T-helper 1 cell treated with Interleukin-12 subunit alpha and Interleukin-12 subunit beta and Interleukin-4 antibody, amounts not matched to agents 30 ng/mL and 1 ng/mL, for 36 hours (primary cell): ENCODE results near the gene CKS2. TPM values are rescaled to one million over a fixed set of nuclear protein-coding genes. Genes with fewer than 3 reads are reported as not detected.
"Not testable (repeated sequence)": the region's sequence is repeated elsewhere in the genome, so short reads cannot be mapped to it uniquely, and the experiment has no call there.

ENCODE experiments used
- intact Hi-C: fragments of 100-400 bp; cut with micrococcal nuclease; formaldehyde crosslinking; loops from one replicate; pipeline ENCODE4 v1.15.1; 2024
- total RNA-seq: library from RNA; stranded (reverse); gene quantifications from 2 replicates; pipeline ENCODE4 v1.2.3, GENCODE V29; 2022

The CKS2 gene
- total RNA-seq, 1 donor from 2014 or later, result 112 TPM

DNA sequence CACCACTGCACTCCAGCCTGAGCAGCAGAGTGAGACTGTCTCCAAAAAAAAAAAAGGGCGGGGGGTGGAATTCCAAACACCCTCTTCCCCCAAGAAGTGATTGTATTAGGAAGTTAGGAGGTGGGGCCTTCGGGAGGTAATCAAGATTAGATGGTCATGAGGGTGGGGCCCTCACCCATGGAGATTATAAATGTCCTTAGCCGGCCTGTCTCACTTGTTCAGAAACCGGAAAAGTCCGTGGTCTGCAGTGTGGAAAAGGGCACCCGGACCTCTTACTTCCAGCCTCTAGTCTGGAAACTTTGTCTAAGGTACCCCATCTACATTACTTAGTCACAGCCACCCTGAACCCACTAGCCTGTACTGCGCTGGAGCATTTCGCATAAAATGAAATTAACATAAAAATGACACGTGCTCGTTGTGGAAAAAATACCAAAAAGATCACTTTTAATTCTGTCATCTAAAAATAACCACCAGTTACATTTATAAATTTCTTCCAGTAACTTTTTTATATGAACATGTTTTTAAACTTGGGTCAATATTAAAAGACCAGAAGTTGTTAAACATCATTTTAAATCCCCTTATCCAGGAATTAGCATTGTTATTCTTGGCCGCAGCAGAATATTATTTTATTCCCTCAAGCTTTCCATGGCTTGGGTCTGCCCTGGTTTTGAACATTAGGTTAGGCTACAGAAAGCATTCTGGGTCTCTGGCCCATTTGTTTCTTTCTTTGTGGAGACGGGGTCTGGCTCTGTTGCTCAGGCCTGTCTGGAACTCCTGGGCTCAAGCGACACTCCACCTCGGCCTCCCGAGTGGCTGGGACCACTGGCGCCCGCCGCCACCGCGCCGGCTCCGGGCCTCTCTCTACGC, 1.2 kb upstream of the CKS2 start:
- intact Hi-C loops, result loop anchor here (1.0 to 10.0 kb wide), 7 partner anchors 8 to 1338 kb away; partner anchors contain the start of genes CDK20, GADD45G, SECISBP2 and SPIN1

DNA sequence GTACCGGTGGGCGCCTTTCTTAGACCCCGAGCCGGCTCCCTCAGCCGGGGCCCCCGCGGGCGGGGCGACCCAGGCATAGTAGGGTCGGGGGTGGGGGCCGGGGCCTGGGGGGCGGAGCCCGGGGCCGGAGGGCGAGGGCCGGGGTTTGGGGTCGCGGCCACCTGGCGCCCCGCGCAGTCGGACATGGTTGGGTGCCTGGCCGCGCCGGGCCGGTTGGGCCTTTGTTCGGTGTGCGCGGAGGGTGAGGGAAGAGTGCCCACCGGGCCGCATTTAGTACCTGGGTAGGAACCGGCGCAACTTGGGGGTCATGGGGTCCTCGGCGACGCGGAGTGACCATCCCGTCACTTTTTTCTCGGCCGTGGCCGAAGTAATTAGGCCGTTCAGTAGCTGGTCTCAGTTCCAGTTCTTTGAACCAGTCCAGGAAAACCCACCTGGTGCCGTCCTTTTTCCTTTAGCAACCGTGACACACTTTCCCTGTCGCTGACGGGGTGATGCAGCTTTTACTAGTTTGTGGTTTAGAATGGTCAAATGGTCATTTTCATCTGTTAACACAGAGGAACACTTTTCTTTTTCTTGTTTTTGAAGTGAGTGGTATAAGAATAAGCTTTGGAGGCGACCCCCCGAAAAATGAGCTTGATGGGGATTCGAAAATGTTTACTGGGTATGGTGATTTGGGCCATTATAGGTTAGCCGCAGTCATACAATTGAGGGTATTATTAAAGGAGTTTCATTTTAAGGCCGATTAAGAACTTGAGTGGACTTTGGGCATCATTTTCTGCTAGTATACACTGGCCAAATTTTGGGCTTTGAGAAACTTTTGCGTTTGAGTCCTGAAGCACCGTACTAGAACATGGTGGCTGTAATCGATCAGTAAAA, 589 bp downstream of the CKS2 start:
- intact Hi-C loops, result loop anchor here (2.0 to 10.0 kb wide), 5 partner anchors 293 to 1339 kb away; partner anchors contain the start of genes CDK20, GADD45G and SPIN1

DNA sequence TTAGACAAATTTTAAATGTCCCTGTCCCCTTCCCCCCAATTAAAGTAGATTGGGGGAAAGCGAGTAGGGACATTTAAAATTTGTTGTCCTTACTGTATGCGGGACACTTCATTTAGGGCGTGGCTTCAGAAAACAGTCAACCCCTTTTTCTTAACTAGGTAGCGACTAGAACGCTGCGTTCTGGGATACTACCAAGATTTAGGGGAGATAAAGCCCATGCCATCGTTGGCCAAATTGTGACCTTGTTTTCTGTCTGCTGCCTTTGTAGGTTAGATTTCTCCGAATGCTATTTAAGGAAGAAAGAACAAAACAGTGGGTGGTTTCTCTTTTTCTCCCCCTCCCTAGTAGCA, 1.2 kb downstream of the CKS2 start:
- intact Hi-C loops, result loop anchor here (5.0 to 10.0 kb wide), 4 partner anchors 793 to 1340 kb away; partner anchors contain the start of genes CDK20 and SPIN1

GRCh38 chr9:89313842-89314241, 2.8 kb downstream of the CKS2 start:
- intact Hi-C loops, result loop anchor here (5.0 to 10.0 kb wide), 4 partner anchors 791 to 1342 kb away; partner anchors contain the start of genes CDK20 and SPIN1

GRCh38 chr9:89314955-89315354, 4.0 kb downstream of the CKS2 start:
- intact Hi-C loops, result loop anchor here (5.0 to 10.0 kb wide), 5 partner anchors 342 to 1343 kb away; partner anchors contain the start of genes CDK20 and SPIN1

DNA sequence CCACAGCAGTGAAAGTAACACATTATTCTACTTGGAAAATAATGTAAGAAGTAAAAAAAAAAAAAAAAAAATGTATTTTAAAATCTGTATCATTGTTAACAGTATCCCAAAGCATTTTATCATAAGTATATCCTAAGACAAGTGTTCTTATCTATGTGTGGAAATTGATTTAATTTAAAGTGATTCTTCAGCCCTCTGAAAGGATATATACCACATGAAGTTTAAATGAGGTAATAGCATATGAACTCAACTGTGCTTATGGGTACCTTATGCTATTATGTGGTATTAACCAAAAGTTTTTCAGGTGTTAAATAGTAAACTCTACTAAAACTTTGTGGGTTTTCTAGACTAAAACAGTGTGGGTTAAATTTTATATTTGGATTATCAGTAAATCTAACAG, 4.5 kb downstream of the CKS2 start:
- intact Hi-C loops, result loop anchor here (5.0 to 10.0 kb wide), 3 partner anchors 342 to 1011 kb away; no protein-coding TSS in a partner anchor

GRCh38 chr9:89317282-89317681, 6.3 kb downstream of the CKS2 start:
- intact Hi-C loops, result loop anchor here (5.0 to 10.0 kb wide), 3 partner anchors 340 to 1012 kb away; no protein-coding TSS in a partner anchor

DNA sequence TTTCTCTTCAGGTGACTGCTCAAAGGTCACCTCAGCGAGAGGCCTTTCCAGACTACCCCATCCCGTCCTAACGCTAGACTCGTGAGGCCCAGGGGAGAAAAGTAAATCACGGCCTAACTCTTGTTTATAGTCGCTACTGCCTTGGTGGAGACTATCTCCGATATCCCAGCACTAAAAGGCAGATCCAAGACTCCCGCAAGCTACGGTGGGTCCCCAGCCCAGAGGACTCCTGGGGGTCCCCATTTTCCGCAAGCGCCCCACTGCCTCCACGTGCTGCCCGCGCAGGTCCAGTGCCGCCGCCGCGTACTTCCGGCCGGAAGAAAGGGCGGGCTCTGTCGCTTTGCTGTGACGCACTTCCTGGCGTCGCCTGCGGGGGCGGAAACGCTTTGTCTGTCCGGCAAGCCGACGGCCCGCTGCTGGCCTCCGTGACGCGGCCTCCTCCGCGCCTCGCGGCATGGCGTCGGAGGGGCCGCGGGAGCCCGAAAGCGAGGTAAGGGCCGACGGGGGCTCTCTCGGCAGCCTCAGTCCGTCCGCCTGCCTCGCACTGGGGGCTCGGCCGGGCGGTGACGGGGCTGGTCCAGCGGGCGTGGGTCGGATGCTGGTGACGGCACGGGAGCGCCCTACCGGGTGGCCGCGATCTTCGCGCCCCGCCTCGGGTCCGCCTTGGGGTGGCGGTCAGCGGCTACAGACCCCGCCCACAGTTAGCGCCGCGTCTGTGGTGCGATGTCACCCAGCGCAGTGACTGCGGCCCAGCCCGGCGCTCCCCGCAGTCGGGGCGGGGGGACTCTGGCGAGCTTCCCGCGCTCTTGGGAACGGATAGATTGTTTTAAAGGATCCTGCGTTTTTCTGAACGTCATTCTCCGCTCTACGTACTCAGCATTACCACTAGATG, 7.4 kb downstream of the CKS2 start, which contains the start of gene SECISBP2:
Gene SECISBP2, plus strand, starts transcription at position 378 of the 892 bp plus-strand sequence. Its CDS starts 77 bp downstream, at position 455.
- intact Hi-C loops, result loop anchor here (1.0 to 10.0 kb wide), 17 partner anchors 8 to 1014 kb away; partner anchors contain the start of genes GADD45G and SEMA4D

DNA sequence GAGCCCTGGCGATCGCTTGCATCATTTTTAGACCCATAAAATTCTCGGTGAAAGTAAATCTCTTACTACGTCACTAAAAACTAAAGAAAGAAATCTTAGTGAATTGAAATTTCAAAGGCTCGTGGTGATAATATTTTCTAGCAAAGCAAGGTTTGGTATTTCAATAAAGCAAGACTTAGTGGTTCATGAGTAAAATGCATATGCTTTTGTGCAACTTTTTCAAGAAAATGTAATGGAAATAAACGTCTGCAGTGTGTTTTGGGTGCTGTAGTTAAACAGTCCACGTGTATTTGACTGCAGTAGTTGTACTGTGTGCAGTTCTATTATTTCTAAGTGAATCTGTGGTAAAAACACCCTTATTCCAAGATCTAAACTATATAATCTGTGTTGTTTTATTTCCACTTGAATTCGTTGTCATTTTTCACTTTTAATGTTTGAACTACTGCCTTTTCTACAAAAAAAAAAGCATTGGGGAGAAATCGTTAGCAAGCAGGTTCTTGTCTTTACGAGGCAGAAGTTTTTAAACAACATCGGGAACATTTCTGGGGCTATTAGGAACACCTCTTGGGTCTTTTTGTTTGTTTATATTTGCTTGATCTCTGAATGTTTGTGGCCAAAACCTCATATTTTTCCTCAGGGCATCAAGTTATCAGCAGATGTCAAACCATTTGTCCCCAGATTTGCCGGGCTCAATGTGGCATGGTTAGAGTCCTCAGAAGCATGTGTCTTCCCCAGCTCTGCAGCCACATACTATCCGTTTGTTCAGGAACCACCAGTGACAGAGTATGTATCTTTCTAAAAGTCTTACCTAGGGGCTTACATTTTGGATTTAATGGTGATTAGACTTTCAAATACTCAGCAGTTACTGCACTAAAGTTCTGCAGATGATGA, 8.3 kb downstream of the CKS2 start:
- intact Hi-C loops, result loop anchor here (1.0 to 10.0 kb wide), 14 partner anchors 20 to 1014 kb away; partner anchors contain the start of genes GADD45G and SEMA4D

DNA sequence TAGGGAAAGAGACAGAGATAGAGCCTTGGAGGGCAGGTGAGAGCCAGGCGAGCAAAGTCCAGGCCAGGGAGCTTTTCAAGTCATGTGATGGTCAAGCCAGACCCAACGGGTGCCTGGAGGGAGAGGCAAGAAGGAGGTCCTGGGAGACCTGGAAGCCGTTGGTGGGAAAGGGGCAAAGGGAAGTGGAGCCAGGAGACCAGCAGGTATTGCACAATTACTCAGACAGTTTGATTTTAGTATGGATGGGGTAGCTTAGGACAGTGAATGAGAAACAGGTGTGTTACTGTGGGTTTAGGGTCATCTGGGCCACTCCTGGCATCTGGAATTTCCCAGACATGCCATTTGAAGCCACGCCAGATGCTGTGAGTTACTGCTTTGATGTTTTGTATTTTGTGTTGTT, 12.4 kb downstream of the CKS2 start:
- intact Hi-C loops, result no loop called here

- intact Hi-C loops, result no loop called here
These were observed 14.7 kb downstream of the CKS2 start for GRCh38 chr9:89325733-89326132.

DNA sequence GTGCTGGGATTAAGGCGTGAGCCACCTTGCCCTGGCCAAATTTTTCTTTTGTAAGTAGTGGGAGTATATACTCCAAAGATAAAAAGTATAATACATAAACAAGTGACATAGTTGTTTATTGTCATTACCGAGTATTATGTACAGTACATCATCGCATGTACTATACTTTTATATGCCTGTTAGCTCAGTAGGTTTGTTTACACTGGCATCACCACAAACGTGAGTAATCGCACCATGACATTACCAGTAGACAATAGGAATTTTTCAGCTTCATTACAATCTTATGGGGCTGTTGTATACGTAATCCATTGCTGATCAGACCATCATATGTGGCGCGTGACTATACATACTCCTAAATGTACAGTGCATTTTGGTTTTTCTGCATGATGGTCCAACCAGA, 17.1 kb downstream of the CKS2 start:
- intact Hi-C loops, result no loop called here

DNA sequence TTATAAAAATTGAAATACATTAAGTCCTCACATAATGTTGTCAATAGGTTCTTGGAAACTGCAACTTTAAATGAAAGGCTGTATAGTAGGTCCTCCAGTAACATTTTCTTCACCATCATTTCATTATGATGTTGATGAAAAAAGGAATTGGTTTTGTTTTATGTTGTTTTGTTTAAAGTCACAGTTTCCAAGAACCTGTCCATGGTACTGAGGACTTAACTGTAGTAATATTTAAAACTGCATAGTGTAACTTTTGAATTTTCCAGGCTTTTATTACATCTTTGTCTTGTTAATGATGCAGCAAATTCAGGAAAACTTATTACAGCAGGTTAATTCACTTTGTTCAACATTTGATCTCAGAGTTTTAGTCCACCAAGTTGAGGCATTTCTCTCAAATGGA, 18.9 kb downstream of the CKS2 start:
- intact Hi-C loops, result no loop called here

DNA sequence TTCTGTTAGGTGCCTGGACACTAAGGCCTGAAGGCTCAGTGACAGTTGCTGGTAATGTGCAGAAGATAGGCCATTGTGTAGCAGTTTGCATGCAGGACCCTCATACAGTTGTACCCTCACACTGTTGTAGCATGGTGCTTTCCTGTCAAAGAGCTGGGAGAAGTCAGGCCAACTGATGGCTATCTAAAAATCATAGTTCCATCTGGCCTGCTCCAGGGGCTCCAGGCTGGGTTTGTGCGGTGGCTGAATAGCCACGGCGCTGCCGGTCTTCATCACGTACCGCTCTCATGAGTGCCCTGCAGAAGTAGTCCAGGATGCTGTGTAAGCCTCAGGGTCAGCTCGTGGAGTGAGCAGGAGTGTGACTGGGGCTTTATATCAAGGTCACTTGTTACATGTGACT, 19.5 kb downstream of the CKS2 start:
- intact Hi-C loops, result no loop called here

GRCh38 chr9:89339807-89340206, 28.8 kb downstream of the CKS2 start:
- intact Hi-C loops, result loop anchor here (1.0 kb wide), 1 partner anchor 21 kb away; no protein-coding TSS in a partner anchor

- intact Hi-C loops, result no loop called here
These were observed 29.3 kb downstream of the CKS2 start for GRCh38 chr9:89340332-89340731.

DNA sequence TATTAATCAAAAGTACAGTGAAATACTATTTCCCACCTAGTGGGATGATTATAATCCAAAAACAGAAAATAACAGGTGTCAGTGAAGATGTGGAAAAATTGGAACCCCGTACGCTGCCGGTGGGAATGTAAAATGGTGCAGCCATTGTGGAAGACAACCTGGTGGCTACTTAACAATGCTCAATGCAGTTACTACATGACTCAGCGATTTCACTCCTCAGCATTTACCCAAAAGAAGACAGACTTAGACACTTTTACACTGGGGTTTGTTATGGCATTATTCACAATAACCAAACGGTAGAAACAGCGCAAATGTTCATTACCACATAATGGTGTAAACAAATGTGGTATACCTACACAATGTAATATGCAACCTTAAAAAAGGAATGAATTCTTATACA, 31.2 kb downstream of the CKS2 start:
- intact Hi-C loops, result no loop called here

DNA sequence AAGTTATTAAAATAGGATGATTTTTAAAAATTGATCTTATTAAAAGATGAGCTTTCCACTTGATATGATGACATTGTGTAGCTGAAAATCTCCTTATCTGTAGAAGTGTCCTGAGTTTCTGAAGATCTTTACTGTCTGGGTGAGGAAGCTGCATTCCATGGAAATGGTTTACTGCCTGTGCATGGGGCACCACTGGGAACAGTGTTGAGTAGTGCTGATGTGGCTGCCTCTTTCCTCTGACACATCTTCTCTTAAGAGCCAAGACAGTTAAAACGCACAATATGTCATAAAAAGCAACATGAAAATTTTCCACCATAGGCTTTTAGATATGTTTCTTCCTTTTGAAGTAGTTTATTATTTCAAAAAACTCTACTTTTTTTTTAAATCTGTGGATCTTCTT, 32.0 kb downstream of the CKS2 start:
- intact Hi-C loops, result no loop called here

DNA sequence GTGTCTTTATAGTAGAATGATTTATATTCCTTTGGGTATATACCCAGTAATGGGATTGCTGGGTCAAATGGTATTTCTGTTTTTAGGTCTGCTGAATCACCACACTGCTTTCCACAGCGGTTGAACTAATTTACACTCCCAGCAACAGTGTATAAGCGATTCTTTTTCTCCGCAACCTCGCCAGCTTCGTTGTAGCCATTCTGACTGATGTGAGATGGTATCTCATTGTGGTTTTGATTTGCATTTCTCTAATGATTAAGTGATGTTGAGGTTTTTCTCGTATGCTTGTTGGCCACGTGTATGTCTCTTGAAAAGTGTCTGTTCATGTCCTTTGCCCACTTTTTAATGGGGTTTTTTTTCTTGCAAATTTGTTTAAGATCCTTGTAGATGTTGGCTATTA, 32.8 kb downstream of the CKS2 start:
- intact Hi-C loops, result not testable (repeated sequence)
